Astrocyte (in vitro differentiated cells and primary cell): ENCODE measurements around the gene SLCO2A1.

Experiments used
- EZH2 ChIP-seq: IDR thresholded peaks from 2 replicates; pipeline ENCODE4 v1.6.1; 2012; ENCODE audit warnings: mild to moderate bottlenecking, low read length, inconsistent platforms; ENCODE audit not compliant: insufficient read depth
- TF ChIP-seq, protein P1 (sequence below): IDR thresholded peaks from 2 replicates; pipeline ENCODE4 v1.5.1; 2011; ENCODE audit warnings: low read depth, mild to moderate bottlenecking, inconsistent platforms, low read length, moderate library complexity; ENCODE audit not compliant: insufficient read depth

DNA sequence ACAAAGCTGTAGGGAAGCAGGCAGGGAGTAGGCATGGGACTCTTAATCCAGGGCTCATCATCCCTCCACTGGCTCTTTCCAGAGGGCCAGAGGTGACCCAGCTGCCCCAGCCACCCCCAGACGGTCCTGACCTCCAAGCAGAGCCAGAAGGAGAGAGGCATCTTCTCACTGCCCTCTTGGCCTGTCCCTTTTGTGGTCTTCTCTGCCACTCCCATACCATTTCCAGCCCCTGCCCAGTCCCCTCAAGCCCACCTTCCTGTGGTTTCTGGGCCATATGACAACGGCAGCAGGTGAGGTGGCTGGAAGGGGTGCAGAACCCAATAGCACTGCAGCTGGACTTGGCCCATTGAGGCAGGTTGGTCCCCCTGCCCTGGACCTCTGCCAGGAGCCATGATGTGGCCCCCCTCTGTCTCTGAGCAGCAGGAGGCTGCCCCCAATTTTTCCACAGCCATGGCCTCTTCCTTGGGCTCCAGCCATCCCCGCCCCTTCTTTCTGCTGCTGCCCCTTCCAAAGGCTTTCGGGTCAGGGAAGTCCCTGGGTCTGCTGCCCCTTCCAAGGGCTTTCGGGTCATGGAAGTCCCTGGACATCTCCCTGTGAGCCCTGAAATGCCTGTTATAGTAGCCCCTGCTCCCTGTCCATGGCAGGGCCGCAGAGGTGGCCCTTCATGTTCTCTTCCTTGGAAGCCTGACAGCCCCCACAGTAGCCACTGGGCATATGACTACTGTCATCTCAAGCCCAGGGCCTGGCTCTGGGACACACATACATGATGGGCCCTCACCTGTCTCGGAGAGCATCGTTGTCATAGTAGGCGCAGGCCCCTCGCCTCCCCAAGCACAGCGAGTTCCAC lies 94.5 kb downstream of the SLCO2A1 start:
- no peak for TF ChIP-seq EZH2
- TF ChIP-seq, protein P1, sequence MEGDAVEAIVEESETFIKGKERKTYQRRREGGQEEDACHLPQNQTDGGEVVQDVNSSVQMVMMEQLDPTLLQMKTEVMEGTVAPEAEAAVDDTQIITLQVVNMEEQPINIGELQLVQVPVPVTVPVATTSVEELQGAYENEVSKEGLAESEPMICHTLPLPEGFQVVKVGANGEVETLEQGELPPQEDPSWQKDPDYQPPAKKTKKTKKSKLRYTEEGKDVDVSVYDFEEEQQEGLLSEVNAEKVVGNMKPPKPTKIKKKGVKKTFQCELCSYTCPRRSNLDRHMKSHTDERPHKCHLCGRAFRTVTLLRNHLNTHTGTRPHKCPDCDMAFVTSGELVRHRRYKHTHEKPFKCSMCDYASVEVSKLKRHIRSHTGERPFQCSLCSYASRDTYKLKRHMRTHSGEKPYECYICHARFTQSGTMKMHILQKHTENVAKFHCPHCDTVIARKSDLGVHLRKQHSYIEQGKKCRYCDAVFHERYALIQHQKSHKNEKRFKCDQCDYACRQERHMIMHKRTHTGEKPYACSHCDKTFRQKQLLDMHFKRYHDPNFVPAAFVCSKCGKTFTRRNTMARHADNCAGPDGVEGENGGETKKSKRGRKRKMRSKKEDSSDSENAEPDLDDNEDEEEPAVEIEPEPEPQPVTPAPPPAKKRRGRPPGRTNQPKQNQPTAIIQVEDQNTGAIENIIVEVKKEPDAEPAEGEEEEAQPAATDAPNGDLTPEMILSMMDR, result no peak
